Natural killer cell (primary cell): ENCODE data around the gene PTPRJ. TPM values are rescaled to one million over a fixed set of nuclear protein-coding genes. Genes with fewer than 3 reads are reported as not detected.

ENCODE experiments used
- ATAC-seq, 3 donors: fragments of 150-1000 bp in 2 of 3; fragments of 200-7000 bp in 1 of 3; cut with Tn5 transposase; 1 replicate in 1 of 3; 2 replicates in 2 of 3; pipeline ENCODE4 v1.10.0; 2021; ENCODE audit warnings: mild to moderate bottlenecking in 2 of 3, moderate library complexity in 2 of 3
- DNase-seq, 2 donors: peaks; one replicate each; pipeline versions ENCODE4 v3.0.0 to v3.0.0-alpha.2; 2013 to 2021; ENCODE audit warnings: mixed read lengths in 1 of 2
- H3K27ac ChIP-seq: one replicate; pipeline ENCODE4 v1.5.1; 2013; ENCODE audit warnings: mild to moderate bottlenecking, low read length
- H3K27me3 ChIP-seq: one replicate; pipeline ENCODE4 v1.6.1; 2013; ENCODE audit warnings: low read length; ENCODE audit not compliant: control insufficient read depth, insufficient read depth
- H3K36me3 ChIP-seq: one replicate; pipeline ENCODE4 v1.6.1; 2013; ENCODE audit warnings: low read length; ENCODE audit not compliant: control insufficient read depth, insufficient read depth
- H3K4me1 ChIP-seq: one replicate; pipeline ENCODE4 v1.6.1; 2013; ENCODE audit warnings: low read length; ENCODE audit not compliant: control insufficient read depth, insufficient read depth
- H3K4me3 ChIP-seq: one replicate; pipeline ENCODE4 v1.5.1; 2013; ENCODE audit warnings: low read length
- H3K9me3 ChIP-seq: one replicate; pipeline ENCODE4 v1.6.1; 2013; ENCODE audit warnings: low read length; ENCODE audit not compliant: control insufficient read depth, insufficient read depth
- H3K27ac Mint-ChIP-seq, 2 donors: one replicate each; pipeline ENCODE4 v1.8.0; 2022; ENCODE audit warnings: mild to moderate bottlenecking in 2 of 2, mixed read lengths in 2 of 2, moderate library complexity in 1 of 2
- H3K27me3 Mint-ChIP-seq, 2 donors: one replicate each; pipeline ENCODE4 v1.8.0; 2022; ENCODE audit warnings: low read depth in 2 of 2, mixed read lengths in 2 of 2
- H3K36me3 Mint-ChIP-seq: one replicate; pipeline ENCODE4 v1.8.0; 2022; ENCODE audit warnings: mixed read lengths
- H3K4me1 Mint-ChIP-seq, 2 donors: one replicate each; pipeline ENCODE4 v1.8.0; 2022; ENCODE audit warnings: mixed read lengths in 2 of 2
- H3K4me3 Mint-ChIP-seq: one replicate; pipeline ENCODE4 v1.8.0; 2022; ENCODE audit warnings: mild to moderate bottlenecking, moderate library complexity, mixed read lengths
- H3K9me3 Mint-ChIP-seq, 2 donors: one replicate each; pipeline ENCODE4 v1.8.0; 2022; ENCODE audit warnings: mixed read lengths in 2 of 2
- CTCF ChIP-seq: fragments of 200-600 bp; IDR thresholded peaks from one replicate; pipeline ENCODE4 v1.8.0; 2022; ENCODE audit warnings: antibody characterized with exemption
- WGBS: methylation state at CpG from one replicate; pipeline ENCODE4 v1.1.7; 2013; ENCODE audit warnings: missing lambda C conversion rate; ENCODE audit not compliant: insufficient coverage; 5-methylcytosine and 5-hydroxymethylcytosine counted together
- intact Hi-C: fragments of 100-400 bp; cut with micrococcal nuclease; formaldehyde crosslinking; loops from one replicate; pipeline ENCODE4 v1.14.2; 2022
- total RNA-seq, 4 donors: library from RNA; stranded (reverse); fragments of 120-200 nt in 1 of 4; gene quantifications; one replicate each; pipeline versions ENCODE4 v1.2.3 to v1.2.4, GENCODE V29; 2013 to 2022

Gene PTPRJ
- total RNA-seq, 3 donors from 2014 or later (not counting 1 experiment from before 2014, with no cell fraction given): 110 to 127 (median 111) TPM

GRCh38 chr11:48024635-48025071 lies 44.3 kb downstream of the PTPRJ start:
- no peak overlapping the region for H3K27ac ChIP-seq
- no peaks in the 10 kb centered on the region for H3K27me3 Mint-ChIP-seq
- peak overlapping the region in 1 of 2 donors; percentile 48 for H3K27ac Mint-ChIP-seq
- H3K4me3 Mint-ChIP-seq: no peak overlapping the region
- H3K36me3 ChIP-seq: peaks cover 2% of the 10 kb centered on the region
- no peaks in the 10 kb centered on the region for H3K9me3 Mint-ChIP-seq
- no peaks in the 10 kb centered on the region for H3K27me3 ChIP-seq
- no peaks in the 10 kb centered on the region for H3K36me3 Mint-ChIP-seq
- no peak for DNase-seq
- no peak overlapping the region for H3K4me3 ChIP-seq
- WGBS: 95% methylated on average over 5 of the region's 5 CpGs
- H3K9me3 ChIP-seq: no peaks in the 10 kb centered on the region
- peaks cover 40% of the 10 kb centered on the region for H3K4me1 ChIP-seq
- TF ChIP-seq CTCF: no peak
- ATAC-seq: no peak
- peaks cover 62 to 74% of the 10 kb centered on the region in 2 donors for H3K4me1 Mint-ChIP-seq
- intact Hi-C loops: no loop called here

GRCh38 chr11:48025293-48025983 lies 45.1 kb downstream of the PTPRJ start:
- ATAC-seq (no peak), DNase-seq (no peak)
- Histone ChIP-seq H3K9me3 (no peaks in the 10 kb centered on the region), H3K27ac (no peak overlapping the region), H3K27me3 (no peaks in the 10 kb centered on the region), H3K36me3 (peaks cover 2% of the 10 kb centered on the region), H3K4me3 (no peak overlapping the region), H3K4me1 (peaks cover 38% of the 10 kb centered on the region)
- no peak overlapping the region for H3K4me3 Mint-ChIP-seq
- no peaks in the 10 kb centered on the region for H3K36me3 Mint-ChIP-seq
- H3K4me1 Mint-ChIP-seq: peaks cover 60 to 73% of the 10 kb centered on the region in 2 donors
- H3K9me3 Mint-ChIP-seq: no peaks in the 10 kb centered on the region
- TF ChIP-seq CTCF: no peak
- H3K27ac Mint-ChIP-seq: peak overlapping the region; percentile 4 to 48
- H3K27me3 Mint-ChIP-seq: no peaks in the 10 kb centered on the region
- intact Hi-C loops: no loop called here
- 98% methylated on average over 9 of the region's 9 CpGs for WGBS

GRCh38 chr11:48025984-48026340 lies 45.6 kb downstream of the PTPRJ start:
- H3K4me3 ChIP-seq: no peak overlapping the region
- DNase-seq (no peak), ATAC-seq (peak in 2 of 3 donors; percentile 42 to 54)
- Mint-ChIP-seq H3K4me1 (peaks cover 56 to 71% of the 10 kb centered on the region in 2 donors), H3K9me3 (no peaks in the 10 kb centered on the region), H3K4me3 (no peak overlapping the region), H3K27ac (peak overlapping the region; percentile 4 to 15), H3K27me3 (no peaks in the 10 kb centered on the region), H3K36me3 (no peaks in the 10 kb centered on the region)
- 93% methylated on average over 3 of the region's 3 CpGs for WGBS
- no peaks in the 10 kb centered on the region for H3K9me3 ChIP-seq
- H3K36me3 ChIP-seq: peaks cover 2% of the 10 kb centered on the region
- no peak overlapping the region for H3K27ac ChIP-seq
- no peaks in the 10 kb centered on the region for H3K27me3 ChIP-seq
- no peak for TF ChIP-seq CTCF
- intact Hi-C loops: no loop called here
- H3K4me1 ChIP-seq: peaks cover 34% of the 10 kb centered on the region
